ENCODE results near the gene SLC35A3. TPM values are rescaled to one million over a fixed set of nuclear protein-coding genes. Genes with fewer than 3 reads are reported as not detected.
A peak's percentile ranks its signal among the peaks of the same experiment; 100 is the strongest.

The SLC35A3 gene
- total and polyA plus RNA-seq, 10 of the 15 experiments (the other 5 are each of a cell fraction or from before 2014, with no cell fraction given), result 3.6 to 24.3 (median 15.4) TPM

DNA sequence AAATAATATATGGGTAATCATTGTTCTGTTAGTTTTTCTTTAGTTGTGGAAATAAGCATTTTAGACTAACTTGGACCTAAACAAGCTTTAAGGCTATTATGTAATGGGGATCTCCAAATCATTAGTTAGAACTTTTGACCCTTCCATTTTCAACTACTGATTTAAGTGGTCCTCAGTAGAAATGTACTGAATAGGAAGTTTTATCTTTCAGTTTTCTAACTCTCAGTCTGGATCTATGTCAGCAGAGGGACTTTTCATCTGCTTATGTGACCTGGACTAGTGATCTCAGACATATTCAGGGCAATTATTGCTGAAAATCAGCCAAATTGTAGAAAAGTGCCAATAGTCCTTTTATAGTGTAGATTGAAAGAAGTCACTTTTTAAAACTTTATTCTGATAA, 106.9 kb downstream of the SLC35A3 start (continued):
- TF ChIP-seq, protein P1, sequence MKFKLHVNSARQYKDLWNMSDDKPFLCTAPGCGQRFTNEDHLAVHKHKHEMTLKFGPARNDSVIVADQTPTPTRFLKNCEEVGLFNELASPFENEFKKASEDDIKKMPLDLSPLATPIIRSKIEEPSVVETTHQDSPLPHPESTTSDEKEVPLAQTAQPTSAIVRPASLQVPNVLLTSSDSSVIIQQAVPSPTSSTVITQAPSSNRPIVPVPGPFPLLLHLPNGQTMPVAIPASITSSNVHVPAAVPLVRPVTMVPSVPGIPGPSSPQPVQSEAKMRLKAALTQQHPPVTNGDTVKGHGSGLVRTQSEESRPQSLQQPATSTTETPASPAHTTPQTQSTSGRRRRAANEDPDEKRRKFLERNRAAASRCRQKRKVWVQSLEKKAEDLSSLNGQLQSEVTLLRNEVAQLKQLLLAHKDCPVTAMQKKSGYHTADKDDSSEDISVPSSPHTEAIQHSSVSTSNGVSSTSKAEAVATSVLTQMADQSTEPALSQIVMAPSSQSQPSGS (IDR thresholded peaks at IDR 0.05; ENCODE audit: low read length), result peak; percentile 93
- TF ChIP-seq HCFC1 (IDR thresholded peaks at IDR 0.05; ENCODE audit: low read length) (no peak), ZBTB11 (CRISPR knock-in tag; IDR thresholded peaks at IDR 0.05) (no peak), JUNB (IDR thresholded peaks at IDR 0.05) (peak; percentile 96), BHLHE40 (IDR thresholded peaks at IDR 0.05; ENCODE audit: borderline replicate concordance in 1 of 2, low read depth in 2 of 2, low read length in 1 of 2) (no peak), CREM (IDR thresholded peaks at IDR 0.05; ENCODE audit: low read depth) (peak; percentile 73; the same call in 1 of the 2 replicates), BMI1 (IDR thresholded peaks at IDR 0.05; ENCODE audit: borderline replicate concordance) (peak; percentile 63; the same call in 1 of the 2 replicates), MEF2A (IDR thresholded peaks at IDR 0.05; ENCODE audit: insufficient read depth, low read depth, low read length) (peak; percentile 71; the same call in 1 of the 2 replicates), EP300 (IDR thresholded peaks at IDR 0.05; ENCODE audit: borderline replicate concordance in 1 of 2, control insufficient read depth in 1 of 2, low read depth in 2 of 2, low read length in 2 of 2) (peak; percentile 76 to 91; a peak in 3 of 4 replicates), FOXM1 (IDR thresholded peaks at IDR 0.05; ENCODE audit: low read depth, low read length) (peak; percentile 96), JUND (IDR thresholded peaks at IDR 0.05; ENCODE audit: low read depth, low read length) (peak; percentile 61; the same call in 1 of the 2 replicates), ETV6 (conservative IDR thresholded peaks at IDR 0.05 in 1 of 2, IDR thresholded peaks at IDR 0.05 in 1 of 2; ENCODE audit: borderline replicate concordance in 1 of 2, low read depth in 1 of 2) (peak in 1 of 2 experiments; percentile 77; a peak in 2 of 4 replicates), MLLT1 (IDR thresholded peaks at IDR 0.05) (peak; percentile 32; the same call in 1 of the 2 replicates), SMAD1 (IDR thresholded peaks at IDR 0.05; ENCODE audit: low read depth, partially characterized antibody) (no peak), NR2F1 (conservative IDR thresholded peaks at IDR 0.05) (peak; percentile 91), WRNIP1 (IDR thresholded peaks at IDR 0.05; ENCODE audit: borderline replicate concordance, low read depth, low read length) (no peak), TCF3 (IDR thresholded peaks at IDR 0.05; ENCODE audit: borderline replicate concordance, insufficient read depth, low read depth, low read length) (no peak), BACH1 (IDR thresholded peaks at IDR 0.05; ENCODE audit: borderline replicate concordance) (peak; percentile 73; the same call in 1 of the 2 replicates), NFIC (IDR thresholded peaks at IDR 0.05; ENCODE audit: low read depth, low read length) (peak; percentile 95), DPF2 (IDR thresholded peaks at IDR 0.05) (peak; percentile 86)
- TF ChIP-seq, protein P2, sequence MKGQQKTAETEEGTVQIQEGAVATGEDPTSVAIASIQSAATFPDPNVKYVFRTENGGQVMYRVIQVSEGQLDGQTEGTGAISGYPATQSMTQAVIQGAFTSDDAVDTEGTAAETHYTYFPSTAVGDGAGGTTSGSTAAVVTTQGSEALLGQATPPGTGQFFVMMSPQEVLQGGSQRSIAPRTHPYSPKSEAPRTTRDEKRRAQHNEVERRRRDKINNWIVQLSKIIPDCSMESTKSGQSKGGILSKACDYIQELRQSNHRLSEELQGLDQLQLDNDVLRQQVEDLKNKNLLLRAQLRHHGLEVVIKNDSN (IDR thresholded peaks at IDR 0.05; ENCODE audit: borderline replicate concordance, extremely low read length, insufficient read depth, low read depth, low read length), result no peak
- TF ChIP-seq, protein P3, sequence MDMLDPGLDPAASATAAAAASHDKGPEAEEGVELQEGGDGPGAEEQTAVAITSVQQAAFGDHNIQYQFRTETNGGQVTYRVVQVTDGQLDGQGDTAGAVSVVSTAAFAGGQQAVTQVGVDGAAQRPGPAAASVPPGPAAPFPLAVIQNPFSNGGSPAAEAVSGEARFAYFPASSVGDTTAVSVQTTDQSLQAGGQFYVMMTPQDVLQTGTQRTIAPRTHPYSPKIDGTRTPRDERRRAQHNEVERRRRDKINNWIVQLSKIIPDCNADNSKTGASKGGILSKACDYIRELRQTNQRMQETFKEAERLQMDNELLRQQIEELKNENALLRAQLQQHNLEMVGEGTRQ (IDR thresholded peaks at IDR 0.05; ENCODE audit: borderline replicate concordance, low read depth, low read length), result no peak
